Esophagus mucosa (tissue), 1 donor: Measurements from ENCODE around the gene URB2. TPM values are rescaled to one million over a fixed set of nuclear protein-coding genes. Genes with fewer than 3 reads are reported as not detected.

Experiments
- ATAC-seq: fragments of 200-7000 bp; cut with Tn5 transposase; one replicate; pipeline ENCODE4 v1.9.1; 2020
- total RNA-seq: library from RNA; stranded (reverse); gene quantifications from one replicate; pipeline ENCODE4 v1.2.4, GENCODE V29; 2023
- donor health status: DM: yes; HTN: yes; CAD: no.

Gene URB2
- total RNA-seq, 1 donor from 2014 or later: 6.3 TPM

GRCh38 chr1:229645324-229645993 lies 19.4 kb downstream of the URB2 start:
- no peak for ATAC-seq

- no peak for ATAC-seq
These were observed 22.4 kb downstream of the URB2 start for GRCh38 chr1:229648406-229648805.

GRCh38 chr1:229650045-229650444 lies 24.0 kb downstream of the URB2 start:
- no peak for ATAC-seq

GRCh38 chr1:229651546-229651945 lies 25.5 kb downstream of the URB2 start:
- no peak for ATAC-seq

- no peak for ATAC-seq
These were observed 27.4 kb downstream of the URB2 start for GRCh38 chr1:229653420-229653819.

GRCh38 chr1:229655781-229656180 lies 29.7 kb downstream of the URB2 start:
- no peak for ATAC-seq

GRCh38 chr1:229657993-229658755 lies 32.1 kb downstream of the URB2 start:
- no peak for ATAC-seq

- ATAC-seq: peak; percentile 91
These were observed 35.2 kb downstream of the URB2 start for GRCh38 chr1:229661022-229661877.

GRCh38 chr1:229661897-229662296 lies 35.9 kb downstream of the URB2 start:
- no peak for ATAC-seq

GRCh38 chr1:229664133-229664689 lies 38.2 kb downstream of the URB2 start:
- peak; percentile 60 for ATAC-seq

GRCh38 chr1:229665912-229666558 lies 40.0 kb downstream of the URB2 start:
- no peak for ATAC-seq

- ATAC-seq: no peak
These were observed 40.5 kb downstream of the URB2 start for GRCh38 chr1:229666585-229666984.

GRCh38 chr1:229669333-229669732 lies 43.3 kb downstream of the URB2 start:
- no peak for ATAC-seq

GRCh38 chr1:229671310-229671709 lies 45.3 kb downstream of the URB2 start:
- no peak for ATAC-seq

- no peak for ATAC-seq
These were observed 46.2 kb downstream of the URB2 start for GRCh38 chr1:229672246-229672645.

- no peak for ATAC-seq
These were observed 48.0 kb downstream of the URB2 start for GRCh38 chr1:229674042-229674441.

GRCh38 chr1:229675396-229675795 lies 49.3 kb downstream of the URB2 start:
- no peak for ATAC-seq

GRCh38 chr1:229685149-229685548 lies 59.1 kb downstream of the URB2 start:
- ATAC-seq: no peak

GRCh38 chr1:229689273-229689672 lies 63.2 kb downstream of the URB2 start:
- peak; percentile 15 for ATAC-seq

- ATAC-seq: no peak
These were observed 63.9 kb downstream of the URB2 start for GRCh38 chr1:229689904-229690303.

- no peak for ATAC-seq
These were observed 64.6 kb downstream of the URB2 start for GRCh38 chr1:229690662-229691061.

GRCh38 chr1:229691362-229691761 lies 65.3 kb downstream of the URB2 start:
- no peak for ATAC-seq
